PC-9 (cell line): Measurements from ENCODE around the gene UHRF2. TPM values are rescaled to one million over a fixed set of nuclear protein-coding genes. Genes with fewer than 3 reads are reported as not detected.

Experiments
- BruUV-seq: library from RNA; stranded (reverse); fragments of 400-500 nt; replicated peaks from 2 replicates; lab custom pipeline; 2021; lab: Mats Ljungman, UMichigan
- CTCF ChIA-PET: fragments of 300-600 bp; sonication (Branson Sonifier 250); formaldehyde crosslinking; loops from one replicate; lab custom pipeline; 2022; ENCODE audit warnings: antibody characterized with exemption; lab: Charles Lee
- POLR2A ChIA-PET: fragments of 300-600 bp; sonication (Branson Sonifier 250); formaldehyde crosslinking; loops from one replicate; lab custom pipeline; 2022; ENCODE audit warnings: antibody characterized with exemption; ENCODE audit not compliant: unreplicated experiment; lab: Charles Lee
- DNase-seq, 2 experiments: peaks; one replicate each; pipeline versions ENCODE4 v3.0.0 to v3.0.0-alpha.2; 2015 to 2022; ENCODE audit warnings: mixed read lengths in 1 of 2
- H2AFZ ChIP-seq: fragments of 200-600 bp; sonication (generic); 2 replicates; pipeline ENCODE4 v1.8.1; 2017; ENCODE audit warnings: antibody characterized with exemption
- H3F3A ChIP-seq: fragments of 200-600 bp; sonication (generic); 2 replicates; pipeline ENCODE4 v1.8.1; 2017; ENCODE audit warnings: antibody characterized with exemption, mild to moderate bottlenecking, low read depth; ENCODE audit not compliant: insufficient read depth
- H3K27ac ChIP-seq: fragments of 200-600 bp; sonication (generic); 2 replicates; pipeline ENCODE4 v1.6.1; 2016; ENCODE audit warnings: mixed run types
- H3K27me3 ChIP-seq: fragments of 200-600 bp; sonication (generic); 2 replicates; pipeline ENCODE4 v1.6.1; 2016; ENCODE audit warnings: low read depth, mixed run types; ENCODE audit not compliant: insufficient read depth
- H3K36me3 ChIP-seq: fragments of 200-600 bp; sonication (generic); 2 replicates; pipeline ENCODE4 v1.6.1; 2016; ENCODE audit warnings: low read depth, mixed run types
- H3K4me1 ChIP-seq: fragments of 200-600 bp; sonication (generic); replicated peaks from 2 replicates; pipeline ENCODE4 v1.6.1; 2016; ENCODE audit warnings: mixed run types; ENCODE audit not compliant: insufficient read depth
- H3K4me2 ChIP-seq: fragments of 200-600 bp; sonication (generic); 2 replicates; pipeline ENCODE4 v1.6.1; 2017; ENCODE audit warnings: mixed run types
- H3K4me3 ChIP-seq: fragments of 200-600 bp; sonication (generic); 2 replicates; pipeline ENCODE4 v1.6.1; 2016; ENCODE audit warnings: mixed run types
- H3K79me2 ChIP-seq: fragments of 200-600 bp; sonication (generic); 2 replicates; pipeline ENCODE4 v1.6.1; 2017; ENCODE audit warnings: low read depth, mixed run types
- H3K9me2 ChIP-seq: fragments of 200-600 bp; sonication (generic); 2 replicates; pipeline ENCODE4 v1.8.1; 2017; ENCODE audit warnings: mild to moderate bottlenecking; ENCODE audit not compliant: insufficient read depth
- H3K9me3 ChIP-seq: fragments of 200-600 bp; sonication (generic); 2 replicates; pipeline ENCODE4 v1.8.1; 2016; ENCODE audit warnings: low read depth; ENCODE audit not compliant: insufficient read depth
- H4K20me1 ChIP-seq: fragments of 200-600 bp; sonication (generic); 2 replicates; pipeline ENCODE4 v1.8.1; 2017; ENCODE audit not compliant: insufficient read depth
- CTCF ChIP-seq: fragments of 200-600 bp; sonication (generic); conservative IDR thresholded peaks from 2 replicates; pipeline ENCODE4 v1.6.1; 2017; ENCODE audit warnings: mixed run types, antibody characterized with exemption, mild to moderate bottlenecking, moderate library complexity
- EZH2 ChIP-seq: fragments of 200-600 bp; sonication (generic); IDR thresholded peaks from 2 replicates; pipeline ENCODE4 v1.8.0; 2017; ENCODE audit warnings: antibody characterized with exemption, low read depth
- intact Hi-C: fragments of 100-400 bp; cut with micrococcal nuclease; formaldehyde crosslinking; loops from one replicate; pipeline ENCODE4 v1.10.0; 2022; ENCODE audit not compliant: unreplicated experiment
- total RNA-seq: library from RNA; stranded (reverse); gene quantifications from 2 replicates; pipeline ENCODE4 v1.2.3, GENCODE V29; 2021

UHRF2 gene
- total RNA-seq, 1 experiment from 2014 or later, result 40.9 TPM

DNA sequence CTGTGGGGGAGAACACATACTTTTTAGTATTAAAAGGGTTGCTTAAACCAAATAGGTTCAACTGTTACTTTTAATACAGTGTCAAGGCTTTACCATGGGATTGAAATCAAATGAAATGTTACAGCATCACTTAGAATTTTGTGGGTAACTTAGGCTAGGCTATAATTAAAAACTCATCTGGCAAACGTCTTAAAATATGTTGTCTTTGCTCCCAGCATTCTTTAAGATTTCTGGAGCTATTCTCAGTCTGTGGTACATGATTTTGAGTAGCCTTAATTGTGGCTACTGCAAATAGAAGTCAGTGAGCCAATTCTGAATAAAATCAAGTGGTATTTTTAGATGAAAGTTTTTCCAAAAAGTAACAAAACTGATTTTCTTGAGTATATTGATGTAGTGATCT is 30.7 kb downstream of the UHRF2 start:
- H3K79me2 ChIP-seq, result peaks cover 62% of the 10 kb centered on the region
- H4K20me1 ChIP-seq, result no peaks in the 10 kb centered on the region
- TF ChIP-seq CTCF (no peak), EZH2 (no peak)
- POLR2A ChIA-PET, result no interaction called here
- no peak overlapping the region for H3K4me3 ChIP-seq
- H3K4me1 ChIP-seq, result no peaks in the 10 kb centered on the region
- no peaks in the 10 kb centered on the region for H3K36me3 ChIP-seq
- H3K4me2 ChIP-seq, result no peak overlapping the region
- intact Hi-C loops, result no loop called here
- no peaks in the 10 kb centered on the region for H3K27me3 ChIP-seq
- H3K27ac ChIP-seq, result no peak overlapping the region
- no peaks in the 10 kb centered on the region for H3F3A ChIP-seq
- no peak for DNase-seq
- CTCF ChIA-PET, result no interaction called here
- no TSS peak for BruUV-seq
- H2AFZ ChIP-seq, result no peak overlapping the region
- no peaks in the 10 kb centered on the region for H3K9me2 ChIP-seq
- H3K9me3 ChIP-seq, result no peaks in the 10 kb centered on the region

DNA sequence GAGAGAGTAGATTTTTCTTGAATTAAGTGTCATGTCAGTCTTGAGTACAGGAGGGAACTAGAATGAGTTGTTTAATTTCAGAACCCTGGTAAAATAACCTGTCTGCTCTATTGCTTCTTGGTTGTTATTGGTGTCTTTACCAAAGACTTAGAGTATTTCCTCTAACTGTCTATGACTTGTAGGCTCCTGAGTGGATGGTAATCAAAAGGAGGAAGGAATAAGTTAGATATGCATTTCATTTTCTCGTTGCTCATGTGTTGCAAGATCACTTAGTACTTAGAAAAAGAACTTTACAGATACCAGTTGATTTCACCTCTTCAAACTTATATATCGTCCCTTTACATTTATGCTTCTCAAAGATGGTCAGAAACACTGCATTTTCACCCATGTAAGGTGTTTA is 31.1 kb downstream of the UHRF2 start:
- ChIA-PET CTCF (no interaction called here), POLR2A (no interaction called here)
- H3K4me3 ChIP-seq, result no peak overlapping the region

DNA sequence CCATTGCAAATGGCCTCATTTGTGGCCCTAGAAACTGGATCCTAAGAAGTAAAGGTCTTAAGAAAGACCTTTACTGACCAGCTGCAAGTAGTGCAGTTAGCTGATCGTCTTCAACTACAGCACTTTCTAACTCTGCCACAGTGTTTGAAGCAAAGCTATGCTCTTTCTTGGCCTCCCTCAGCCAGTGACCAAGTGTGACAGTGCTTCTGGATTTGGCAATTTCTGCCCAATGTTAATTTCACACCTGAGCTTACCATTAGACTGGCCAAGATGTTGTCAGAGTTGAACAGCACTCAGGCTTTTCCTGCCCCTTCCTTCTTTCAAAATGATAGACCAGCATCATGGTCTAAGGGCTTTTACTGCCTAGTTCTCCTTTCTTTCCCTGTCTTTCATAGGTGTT is 36.1 kb downstream of the UHRF2 start:
- Histone ChIP-seq H3K9me3 (no peaks in the 10 kb centered on the region), H4K20me1 (no peaks in the 10 kb centered on the region), H3K36me3 (no peaks in the 10 kb centered on the region), H3K4me1 (no peaks in the 10 kb centered on the region), H3K27ac (no peak overlapping the region), H3K9me2 (no peaks in the 10 kb centered on the region), H3K27me3 (no peaks in the 10 kb centered on the region), H3K79me2 (peaks cover 67% of the 10 kb centered on the region), H3F3A (0 out of 2 replicates have a peak, but pooled peaks cover 3% of the 10 kb centered on the region), H3K4me3 (no peak overlapping the region), H2AFZ (no peak overlapping the region), H3K4me2 (no peak overlapping the region)
- CTCF ChIA-PET, result no interaction called here
- BruUV-seq, result no TSS peak
- POLR2A ChIA-PET, result no interaction called here
- intact Hi-C loops, result no loop called here
- DNase-seq, result no peak
- TF ChIP-seq CTCF (no peak), EZH2 (no peak)

More for the DNA sequence above, 31.1 kb downstream of the UHRF2 start:
- BruUV-seq, result no TSS peak
- Histone ChIP-seq H3F3A (no peaks in the 10 kb centered on the region), H4K20me1 (no peaks in the 10 kb centered on the region), H3K9me2 (no peaks in the 10 kb centered on the region), H3K9me3 (no peaks in the 10 kb centered on the region), H3K27me3 (no peaks in the 10 kb centered on the region), H3K4me2 (no peak overlapping the region), H3K27ac (no peak overlapping the region), H2AFZ (no peak overlapping the region), H3K79me2 (peaks cover 61% of the 10 kb centered on the region), H3K4me1 (no peaks in the 10 kb centered on the region), H3K36me3 (no peaks in the 10 kb centered on the region)
- no peak for DNase-seq
- intact Hi-C loops, result no loop called here
- TF ChIP-seq CTCF, result no peak
- TF ChIP-seq EZH2, result no peak
